GM19467 (cell line): Measurements from ENCODE around the gene DDX42.
"Not testable (repeated sequence)": the region's sequence is repeated elsewhere in the genome, so short reads cannot be mapped to it uniquely, and the experiment has no call there.

Experiments
- ATAC-seq: cut with Tn5 transposase; IDR thresholded peaks from one replicate; pipeline ENCODE4 v1.9.1; 2021; ENCODE audit warnings: mild to moderate bottlenecking, moderate library complexity; ENCODE audit not compliant: unreplicated experiment

DDX42 gene

DNA sequence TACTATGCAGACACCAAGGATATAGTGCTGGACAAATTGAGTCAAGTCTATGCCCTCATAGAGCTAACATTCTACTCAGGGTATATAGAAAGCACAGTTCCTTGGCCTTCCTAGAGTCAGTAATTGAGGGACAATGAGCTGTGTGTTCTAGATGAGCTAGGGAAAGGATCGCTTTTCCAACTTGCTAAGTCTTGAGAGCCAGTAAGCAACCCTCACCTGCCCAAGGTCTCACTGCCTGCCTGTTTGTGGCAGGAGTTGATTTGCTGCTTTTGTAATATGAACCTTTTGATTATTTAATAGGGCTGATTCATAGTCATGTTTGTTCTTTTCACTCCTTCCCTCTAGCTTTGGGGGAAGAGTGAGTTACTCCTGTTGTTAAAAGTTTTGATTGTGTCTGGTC lies 6.5 kb downstream of the DDX42 start:
- no peak for ATAC-seq

DNA sequence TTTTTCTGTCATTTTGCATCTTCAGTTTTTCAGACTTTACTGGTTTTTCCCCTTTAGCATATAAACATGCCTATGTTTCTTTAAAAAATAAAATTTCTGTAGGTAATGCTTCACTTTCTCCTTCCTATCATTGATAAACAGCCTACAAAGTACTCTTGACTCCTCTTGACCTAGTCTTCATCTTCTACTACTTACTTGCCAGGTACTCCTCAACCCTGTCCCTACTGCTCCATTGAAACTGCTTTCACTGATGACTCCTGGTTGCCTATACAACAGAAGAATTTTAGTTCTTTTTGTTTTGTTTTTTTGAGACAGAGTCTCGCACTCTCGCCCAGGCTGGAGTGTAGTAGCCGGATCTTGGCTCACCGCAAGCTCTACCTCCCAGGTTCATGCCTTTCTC lies 7.0 kb downstream of the DDX42 start:
- ATAC-seq, result no peak

DNA sequence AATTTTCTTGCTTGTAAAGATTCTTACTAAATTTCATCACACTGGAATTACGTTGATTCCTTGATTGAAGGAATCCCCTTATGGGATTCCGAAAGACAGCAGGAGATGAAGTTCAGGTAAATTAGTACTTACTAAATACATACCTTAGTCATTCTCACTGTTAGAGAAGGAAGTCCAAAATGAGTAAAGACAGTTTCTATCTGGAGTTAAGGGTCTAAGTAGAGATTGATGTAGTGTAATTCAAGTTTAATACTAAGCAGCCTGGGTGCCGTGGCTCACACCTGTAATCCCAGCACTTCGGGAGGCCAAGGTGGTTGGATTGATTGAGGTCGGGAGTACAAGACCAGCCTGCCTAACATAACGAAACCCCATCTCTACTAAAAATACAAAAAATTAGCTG lies 9.6 kb downstream of the DDX42 start:
- ATAC-seq, result no peak

DNA sequence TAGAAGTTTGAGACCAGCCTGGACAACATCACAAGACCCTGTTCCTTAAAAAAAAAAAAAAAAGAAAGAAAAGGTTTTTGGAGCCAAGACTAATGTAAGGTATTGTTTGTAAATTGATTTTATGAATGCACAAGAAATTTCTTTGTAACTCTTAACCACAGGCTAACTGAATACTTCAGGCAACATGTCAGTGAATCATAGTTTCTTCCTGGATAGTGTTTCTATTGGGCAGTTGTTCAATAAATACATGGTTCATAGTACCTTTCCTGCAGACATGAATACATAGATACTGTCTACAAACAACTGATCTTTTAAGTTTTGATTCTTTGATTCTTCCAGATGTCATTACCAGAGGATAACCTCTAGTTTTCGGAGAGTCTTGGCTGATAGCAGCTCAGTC lies 11.6 kb downstream of the DDX42 start:
- ATAC-seq, result no peak

DNA sequence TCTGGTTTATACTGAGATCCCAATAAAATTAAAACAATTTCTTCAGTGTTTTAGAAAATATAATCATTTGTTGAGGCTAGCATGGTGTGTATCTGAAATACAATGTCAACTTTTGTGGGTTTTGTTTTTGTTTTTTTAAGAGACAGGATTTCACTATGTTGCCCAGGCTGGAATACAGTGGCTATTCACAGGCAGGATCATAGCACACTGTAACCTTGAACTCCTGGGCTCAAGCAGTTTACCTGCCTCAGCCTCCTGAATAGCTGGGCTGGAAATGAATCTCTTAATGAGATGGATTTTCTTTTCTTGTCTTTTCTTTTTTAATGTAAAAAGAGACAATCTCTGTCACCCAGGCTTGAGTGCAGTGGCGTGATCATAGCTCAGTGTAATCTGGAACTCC lies 12.1 kb downstream of the DDX42 start:
- no peak for ATAC-seq

DNA sequence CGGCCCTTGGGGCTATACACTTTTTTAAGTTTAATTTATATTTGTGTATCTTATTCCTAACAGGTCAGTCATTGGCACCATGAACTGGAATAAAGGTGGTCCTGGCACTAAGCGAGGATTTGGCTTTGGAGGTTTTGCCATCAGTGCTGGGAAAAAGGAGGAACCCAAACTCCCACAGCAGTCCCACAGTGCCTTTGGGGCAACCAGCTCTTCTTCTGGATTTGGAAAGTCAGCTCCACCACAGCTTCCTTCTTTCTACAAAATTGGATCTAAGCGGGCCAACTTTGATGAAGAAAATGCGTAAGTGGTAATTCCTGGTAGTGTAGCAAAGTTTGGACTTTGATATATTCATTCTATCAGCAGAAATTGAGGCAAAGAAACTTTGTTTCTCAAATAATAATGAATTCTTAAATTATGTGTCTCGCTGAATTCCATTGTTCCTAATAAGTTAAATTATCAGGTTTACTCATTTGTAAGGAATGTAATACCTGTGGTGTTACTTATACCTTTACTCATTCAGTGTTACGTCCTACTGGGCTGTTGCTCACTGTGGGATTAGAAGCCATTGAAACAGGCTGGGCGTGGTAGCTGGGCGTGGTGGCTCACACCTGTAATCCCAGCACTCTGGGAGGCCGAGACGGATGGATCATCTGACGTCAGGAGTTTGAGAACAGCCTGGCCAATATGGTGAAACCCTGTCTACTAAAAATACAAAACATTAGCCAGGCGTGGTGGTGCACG lies 13.2 kb downstream of the DDX42 start:
- ATAC-seq, result no peak

DNA sequence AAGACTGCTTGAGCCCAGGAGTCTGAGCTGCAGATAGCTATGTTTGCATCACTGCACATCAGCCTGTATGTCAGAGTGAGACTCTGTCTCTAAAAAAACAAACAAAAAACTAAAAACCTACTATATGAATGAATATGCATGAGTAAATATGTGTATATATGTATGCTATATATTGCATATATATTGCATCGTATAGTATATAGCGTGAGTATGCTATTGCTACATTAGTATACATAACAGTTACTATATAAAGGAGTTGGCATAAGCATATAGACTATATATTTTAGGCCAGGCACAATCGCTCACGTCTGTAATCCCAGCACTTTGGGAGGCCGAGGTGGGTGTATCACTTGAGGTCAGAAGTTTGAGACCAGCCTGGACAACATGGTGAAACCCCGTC lies 16.1 kb downstream of the DDX42 start:
- no peak for ATAC-seq

DNA sequence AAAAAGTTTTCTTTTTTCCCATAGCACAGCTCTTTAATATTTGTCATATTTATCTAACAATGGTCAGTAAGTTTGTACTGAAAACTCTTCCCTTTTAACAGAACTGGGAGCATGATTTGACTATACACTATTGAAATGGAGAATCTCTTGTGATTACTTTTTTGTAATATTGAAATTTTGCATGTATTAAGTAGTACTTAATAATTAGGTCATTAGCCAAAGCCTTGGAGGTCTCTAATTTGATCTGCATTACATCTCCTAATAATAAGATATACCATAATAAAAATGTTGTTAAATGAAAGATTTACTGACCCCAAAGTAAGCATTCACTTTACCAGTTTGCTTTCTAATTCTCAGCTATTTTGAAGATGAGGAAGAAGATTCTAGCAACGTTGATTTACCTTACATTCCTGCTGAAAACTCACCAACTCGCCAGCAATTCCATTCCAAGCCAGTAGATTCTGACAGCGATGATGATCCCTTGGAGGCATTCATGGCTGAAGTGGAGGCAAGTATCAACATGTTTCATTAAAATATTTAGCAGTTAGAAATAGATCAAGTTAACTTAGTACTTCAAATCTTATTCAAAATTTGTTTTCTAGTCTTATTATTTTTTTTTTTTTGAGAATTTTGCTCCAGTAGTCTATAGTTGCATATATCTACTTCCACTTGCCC lies 18.2 kb downstream of the DDX42 start:
- no peak for ATAC-seq

DNA sequence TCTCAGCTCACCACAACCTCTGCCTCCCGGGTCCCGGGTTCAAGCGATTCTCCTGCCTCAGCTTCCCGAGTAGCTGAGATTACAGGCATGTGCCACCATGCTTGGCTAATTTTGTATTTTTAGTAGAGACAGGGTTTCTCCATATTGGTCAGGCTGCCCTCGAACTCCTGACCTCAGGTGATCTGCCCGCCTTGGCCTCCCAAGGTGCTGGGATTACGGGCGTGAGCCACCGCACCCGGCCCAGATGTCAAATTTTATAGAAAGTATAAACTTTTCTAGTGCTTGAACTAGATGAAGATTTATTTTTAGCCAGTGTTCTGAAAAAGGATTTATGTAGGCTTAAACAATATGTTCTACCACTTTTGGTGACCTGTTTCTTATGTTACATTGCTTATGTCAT lies 22.4 kb downstream of the DDX42 start:
- ATAC-seq, result not testable (repeated sequence)

DNA sequence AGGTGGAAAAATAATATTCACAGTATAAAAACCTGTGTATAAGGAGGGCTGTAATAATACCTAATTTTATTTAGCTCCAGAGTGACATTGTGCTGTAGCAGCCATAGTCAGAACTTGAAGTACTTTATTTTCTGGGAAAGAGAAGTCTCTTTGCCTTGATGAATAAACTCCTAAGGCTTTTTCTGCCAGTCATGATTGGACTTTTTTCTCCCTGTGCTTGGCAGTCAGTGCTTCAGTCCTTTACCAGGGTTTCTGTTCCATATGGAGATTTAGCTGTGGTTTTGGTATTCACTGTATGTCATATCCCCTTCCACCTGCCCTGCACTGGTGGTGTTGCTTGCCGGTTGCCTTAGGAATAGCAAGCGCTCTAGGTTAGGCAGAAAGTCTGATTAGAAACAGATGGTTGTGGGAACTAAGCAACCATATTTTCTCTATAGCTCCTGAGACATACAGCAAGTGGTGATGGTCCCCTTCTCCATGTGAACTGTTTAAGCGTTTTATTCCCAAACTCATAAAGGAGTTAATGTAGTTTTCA lies 24.7 kb downstream of the DDX42 start:
- ATAC-seq, result no peak

DNA sequence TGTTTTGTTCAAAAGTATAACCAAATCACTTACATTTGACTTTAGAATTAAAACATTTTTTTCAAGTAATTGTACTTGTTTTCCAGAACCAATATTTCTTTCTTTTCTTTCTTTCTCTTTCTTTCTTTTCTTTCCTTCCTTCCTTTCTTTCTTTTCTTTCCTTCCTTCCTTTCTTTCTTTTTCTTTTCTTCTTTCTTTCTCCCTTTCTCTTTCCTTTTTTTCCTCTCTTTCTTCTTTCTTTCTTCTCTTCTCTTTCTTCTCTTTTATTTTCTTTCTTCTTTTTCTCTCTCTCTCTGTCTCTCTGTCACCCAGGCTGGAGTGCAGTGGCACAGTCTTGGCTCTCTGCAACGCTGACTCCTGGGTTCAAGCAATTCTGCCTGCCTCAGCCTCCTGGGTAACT lies 26.8 kb downstream of the DDX42 start:
- no peak for ATAC-seq

DNA sequence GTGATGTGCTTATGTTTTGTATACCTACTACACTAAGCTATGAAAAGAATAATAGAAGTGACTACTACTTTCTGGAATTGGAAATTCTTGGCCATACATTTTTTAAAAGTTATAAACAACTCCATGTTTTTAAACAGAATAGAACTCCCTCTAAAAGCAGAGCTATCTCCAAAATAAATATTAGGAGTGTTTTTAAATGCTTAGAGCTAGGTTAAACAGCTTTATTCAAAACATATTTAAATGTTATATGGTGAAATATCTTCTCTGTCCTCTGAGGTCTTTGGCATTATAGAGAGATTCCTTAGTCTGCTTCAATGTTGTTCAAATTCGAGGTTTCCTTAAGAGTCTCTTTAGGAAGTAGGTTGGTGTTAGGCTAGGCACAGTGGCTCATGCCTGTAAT lies 30.4 kb downstream of the DDX42 start:
- no peak for ATAC-seq

DNA sequence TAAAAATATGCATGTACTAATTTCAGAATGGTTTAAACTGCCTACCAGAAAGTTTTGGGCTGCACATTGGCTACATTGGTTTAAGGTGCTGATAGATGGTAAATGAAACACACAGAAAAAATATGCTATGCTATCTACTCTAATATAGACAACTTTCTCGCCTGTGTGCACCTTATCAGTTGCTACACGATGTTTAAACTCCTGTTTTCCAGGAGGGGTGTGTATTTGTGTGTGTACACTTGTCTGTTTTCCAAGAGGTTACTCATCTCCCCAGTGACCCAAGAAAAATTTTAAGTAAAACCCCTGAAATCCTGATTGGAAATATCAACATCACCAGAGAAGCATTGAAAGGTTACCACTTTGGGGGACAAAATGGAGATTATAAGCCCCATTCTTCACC lies 31.6 kb downstream of the DDX42 start:
- no peak for ATAC-seq

DNA sequence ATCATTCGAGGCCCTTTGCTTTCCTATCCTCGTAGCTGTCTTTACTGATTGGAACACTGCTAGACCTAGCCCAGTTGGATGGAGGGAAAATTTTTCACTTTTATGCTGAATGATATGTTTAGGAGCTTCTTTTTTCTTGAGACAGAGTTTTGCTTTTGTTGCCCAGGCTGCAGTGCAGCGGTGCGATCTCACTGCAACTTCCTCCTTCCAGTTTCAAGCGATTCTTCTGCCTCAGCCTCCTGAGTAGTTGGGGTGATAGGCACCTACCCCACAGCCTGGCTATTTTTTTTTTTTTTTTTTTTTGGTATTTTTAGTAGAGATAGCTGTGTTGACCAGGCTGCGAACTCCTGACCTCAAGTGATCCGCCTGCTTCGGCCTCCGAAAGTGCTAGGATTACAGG lies 36.0 kb downstream of the DDX42 start:
- ATAC-seq, result no peak

DNA sequence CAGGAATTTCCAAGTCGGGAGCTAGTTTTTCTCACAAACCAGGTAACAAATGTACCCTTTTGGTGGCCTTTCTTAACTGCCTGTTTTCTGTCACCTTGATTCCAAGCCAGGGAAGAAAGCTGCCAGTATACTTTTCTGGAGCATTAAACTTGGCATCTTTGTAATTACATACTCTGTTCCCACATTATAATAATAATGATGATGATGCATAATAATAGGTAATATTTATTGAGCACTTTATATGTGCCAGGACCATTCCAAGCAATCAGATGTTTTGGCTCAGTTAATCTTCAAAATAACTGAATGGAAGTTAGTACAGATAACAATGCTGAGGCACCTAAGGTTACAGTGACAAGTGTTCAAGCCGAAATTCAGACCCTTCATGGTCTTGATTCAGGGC lies 42.2 kb downstream of the DDX42 start:
- ATAC-seq, result no peak

DNA sequence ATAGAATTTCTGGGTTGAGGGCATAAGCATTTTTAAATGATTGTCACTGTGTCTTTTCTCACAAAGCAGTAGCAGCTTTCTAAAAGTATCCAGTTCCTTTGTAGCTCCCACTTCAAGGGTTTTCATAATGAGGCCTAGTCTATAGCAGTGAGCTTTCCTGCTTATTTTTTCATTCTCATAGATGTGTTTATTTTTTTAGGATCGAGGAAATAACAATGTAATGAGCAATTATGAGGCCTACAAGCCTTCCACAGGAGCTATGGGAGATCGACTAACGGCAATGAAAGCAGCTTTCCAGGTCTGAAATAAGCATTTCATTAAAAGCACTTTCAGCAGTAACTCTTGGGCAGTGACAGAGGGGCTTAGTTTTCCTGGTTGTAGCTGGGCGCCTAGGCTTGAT lies 42.7 kb downstream of the DDX42 start:
- ATAC-seq, result no peak

DNA sequence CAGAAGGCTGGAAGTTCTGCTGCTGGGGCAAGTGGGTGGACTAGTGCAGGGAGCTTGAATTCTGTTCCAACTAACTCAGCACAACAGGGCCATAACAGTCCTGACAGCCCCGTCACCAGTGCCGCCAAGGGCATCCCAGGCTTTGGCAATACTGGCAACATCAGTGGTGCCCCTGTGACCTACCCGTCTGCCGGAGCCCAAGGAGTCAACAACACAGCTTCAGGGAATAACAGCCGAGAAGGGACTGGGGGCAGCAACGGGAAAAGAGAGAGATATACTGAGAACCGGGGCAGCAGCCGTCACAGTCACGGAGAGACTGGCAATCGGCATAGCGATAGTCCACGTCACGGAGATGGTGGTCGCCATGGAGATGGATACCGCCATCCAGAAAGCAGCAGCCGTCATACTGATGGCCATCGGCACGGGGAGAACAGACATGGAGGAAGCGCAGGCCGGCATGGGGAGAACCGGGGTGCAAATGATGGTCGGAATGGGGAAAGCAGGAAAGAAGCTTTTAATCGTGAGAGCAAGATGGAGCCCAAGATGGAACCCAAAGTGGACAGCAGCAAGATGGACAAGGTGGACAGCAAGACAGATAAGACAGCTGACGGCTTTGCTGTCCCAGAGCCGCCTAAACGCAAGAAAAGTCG lies 43.9 kb downstream of the DDX42 start:
- no peak for ATAC-seq

DNA sequence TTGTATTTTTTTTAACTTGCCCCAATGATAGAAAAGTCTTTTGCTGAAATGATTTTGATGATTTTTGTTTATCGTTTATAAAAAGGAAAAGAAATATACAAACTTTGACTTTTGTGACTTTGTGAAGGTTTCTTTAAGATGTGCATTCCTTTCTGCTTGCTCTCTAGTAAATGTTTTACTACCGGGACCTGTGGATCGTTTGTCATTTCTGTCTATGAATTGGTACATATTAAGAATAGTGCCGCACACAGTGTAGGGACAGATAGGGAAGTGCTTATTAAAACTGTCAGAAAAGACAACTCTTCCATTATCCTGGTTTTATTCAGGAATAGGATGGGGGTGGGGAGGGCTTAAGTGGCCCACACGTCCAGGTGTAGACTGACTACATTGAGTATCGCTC lies 45.2 kb downstream of the DDX42 start:
- no peak for ATAC-seq

DNA sequence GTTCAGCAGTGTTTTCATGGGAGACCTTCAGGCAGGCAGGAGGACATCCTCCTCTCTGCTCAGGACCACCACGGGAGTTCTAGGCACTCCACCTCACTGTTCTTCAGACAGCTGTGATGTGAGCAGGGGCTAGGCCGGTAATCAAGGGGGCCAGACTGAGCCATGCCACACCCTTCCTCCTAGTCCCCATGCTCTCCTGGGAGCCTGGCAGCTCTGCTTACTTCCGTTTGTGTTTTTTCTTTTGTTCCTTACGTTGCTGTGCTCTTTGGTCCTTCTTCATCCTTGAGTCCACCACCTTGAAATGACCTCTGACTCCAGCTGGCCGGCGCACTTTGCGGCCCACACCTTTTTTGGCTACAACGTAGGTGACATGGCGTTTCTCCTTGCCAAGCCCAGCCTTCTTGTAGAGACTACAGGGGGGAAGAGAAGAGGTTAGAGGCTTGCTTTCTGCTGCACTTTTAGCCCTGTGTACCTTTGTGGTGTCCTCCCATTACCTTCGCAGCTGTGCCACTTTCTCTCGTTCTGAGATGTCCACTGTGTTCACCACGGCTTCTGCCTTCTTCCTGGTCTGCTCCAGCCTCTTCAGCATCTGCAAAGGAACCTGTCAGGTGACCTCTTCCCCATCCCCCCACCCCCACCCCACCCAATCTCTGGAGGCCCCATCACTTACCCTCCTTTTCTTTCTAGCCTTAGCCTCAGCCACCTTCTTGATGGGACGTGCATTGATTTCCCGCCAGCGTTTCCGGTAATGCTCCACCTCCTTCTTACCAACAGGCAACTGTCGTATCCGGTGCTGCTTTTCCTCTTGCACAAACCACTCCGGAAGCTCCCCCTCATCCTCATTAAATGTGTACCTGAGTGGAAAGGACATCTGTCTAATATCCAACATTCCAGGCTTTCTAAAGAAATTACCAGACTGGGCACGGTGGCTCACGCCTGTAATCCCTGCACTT lies 45.9 kb downstream of the DDX42 start:
- ATAC-seq, result no peak

DNA sequence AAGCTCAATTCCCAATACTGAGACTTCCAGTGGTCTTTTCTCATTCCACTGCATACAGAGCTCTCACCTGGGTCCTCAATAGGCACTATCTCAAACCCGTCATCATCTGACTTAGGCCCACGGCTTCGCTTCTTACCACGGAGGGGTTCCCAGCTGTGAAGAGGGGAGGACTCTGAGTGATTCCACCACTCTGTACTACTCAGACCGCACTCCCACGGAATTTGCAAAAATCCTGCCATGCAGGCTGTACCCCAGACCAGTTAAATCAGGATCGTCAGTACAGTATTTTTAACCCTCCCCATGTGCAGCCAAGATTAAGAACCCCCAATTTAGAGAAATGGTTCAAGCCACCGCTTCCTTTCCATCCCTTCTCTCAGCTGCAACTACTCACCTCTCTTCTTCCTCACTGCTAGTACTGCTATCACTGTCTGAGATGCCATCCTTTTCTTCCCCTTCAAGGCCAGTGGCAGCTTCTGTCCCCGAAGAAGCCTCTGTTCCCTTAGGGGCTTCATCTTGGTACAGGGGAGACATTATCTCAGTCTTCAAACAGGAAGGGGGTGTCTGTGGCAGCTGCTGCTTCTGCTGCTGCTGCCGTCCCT lies 47.1 kb downstream of the DDX42 start:
- ATAC-seq, result no peak

DNA sequence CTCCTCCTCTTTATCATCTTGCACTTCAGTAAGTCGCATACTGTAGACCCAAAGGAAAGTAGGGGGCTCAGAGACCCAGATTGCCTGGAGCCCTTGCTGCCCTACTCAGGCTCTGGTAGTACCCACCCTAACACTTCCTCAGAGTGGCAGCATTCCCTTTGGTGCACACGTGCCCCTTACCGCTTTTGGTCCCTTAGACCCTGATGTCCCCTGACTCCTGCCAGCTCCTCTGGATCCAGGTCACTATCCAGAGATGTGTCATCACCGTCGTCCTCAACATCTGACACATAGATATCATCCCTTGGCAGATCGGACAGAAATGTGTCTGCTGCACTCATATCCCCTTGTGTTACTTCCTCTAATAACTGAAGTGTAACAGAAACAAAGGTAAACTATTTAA lies 47.8 kb downstream of the DDX42 start:
- no peak for ATAC-seq
